Inferior parietal cortex (tissue), 1 donor: ENCODE results near the gene MYO15A.
A peak's percentile ranks its signal among the peaks of the same experiment; 100 is the strongest.

Experiments
- DNase-seq: peaks from one replicate; pipeline ENCODE4 v3.0.0-alpha.2; 2016; ENCODE audit errors: extremely low spot score

Gene MYO15A

DNA sequence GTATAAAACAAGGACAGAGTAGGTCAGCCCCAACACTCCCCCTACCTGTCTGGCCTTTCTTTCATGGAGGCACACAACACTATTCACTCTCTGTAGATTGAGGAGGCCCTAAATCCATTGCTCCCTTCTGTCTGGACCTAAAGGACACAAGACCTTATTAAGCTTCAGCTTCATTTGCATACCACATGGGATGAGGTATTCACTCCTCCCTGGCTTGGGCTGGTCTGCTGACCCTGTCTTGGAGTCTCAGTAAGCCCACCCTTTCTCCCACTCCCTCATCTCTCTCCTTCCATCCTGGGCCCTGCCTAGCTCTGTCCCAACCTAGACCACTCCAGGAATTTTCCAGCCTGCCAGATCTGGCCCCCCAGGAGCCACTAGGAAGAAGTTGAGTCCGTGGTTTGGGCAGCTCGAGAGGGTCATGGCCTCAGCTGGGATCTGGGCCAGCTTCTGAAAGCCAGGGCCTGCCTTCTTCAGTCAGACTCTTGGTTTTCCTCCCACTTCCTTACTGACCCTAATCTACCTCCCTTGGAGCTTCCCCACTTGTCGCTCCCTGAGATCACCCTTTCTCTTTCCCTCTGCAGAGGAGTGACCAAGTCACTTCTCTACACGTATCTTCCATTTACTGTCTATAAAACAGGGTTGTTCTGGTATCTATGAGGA is 110.3 kb downstream of the MYO15A start:
- DNase-seq, result no peak

DNA sequence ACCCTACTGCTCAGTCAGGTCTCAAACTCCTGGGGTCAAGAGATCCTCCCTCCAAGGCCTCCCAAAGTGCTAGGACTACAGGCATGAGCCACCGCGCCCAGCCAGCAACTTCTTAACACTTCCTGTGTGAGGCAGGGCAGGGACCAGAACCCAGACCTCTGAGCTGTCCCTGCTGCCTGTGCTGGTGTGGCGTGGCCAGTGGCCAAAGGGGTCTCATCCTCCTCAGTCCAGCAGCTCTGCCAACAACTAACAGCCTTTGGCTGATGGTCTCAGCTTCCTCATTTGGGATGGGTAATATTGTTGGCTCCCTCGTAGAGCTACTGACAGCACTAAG is 115.5 kb downstream of the MYO15A start:
- no peak for DNase-seq

DNA sequence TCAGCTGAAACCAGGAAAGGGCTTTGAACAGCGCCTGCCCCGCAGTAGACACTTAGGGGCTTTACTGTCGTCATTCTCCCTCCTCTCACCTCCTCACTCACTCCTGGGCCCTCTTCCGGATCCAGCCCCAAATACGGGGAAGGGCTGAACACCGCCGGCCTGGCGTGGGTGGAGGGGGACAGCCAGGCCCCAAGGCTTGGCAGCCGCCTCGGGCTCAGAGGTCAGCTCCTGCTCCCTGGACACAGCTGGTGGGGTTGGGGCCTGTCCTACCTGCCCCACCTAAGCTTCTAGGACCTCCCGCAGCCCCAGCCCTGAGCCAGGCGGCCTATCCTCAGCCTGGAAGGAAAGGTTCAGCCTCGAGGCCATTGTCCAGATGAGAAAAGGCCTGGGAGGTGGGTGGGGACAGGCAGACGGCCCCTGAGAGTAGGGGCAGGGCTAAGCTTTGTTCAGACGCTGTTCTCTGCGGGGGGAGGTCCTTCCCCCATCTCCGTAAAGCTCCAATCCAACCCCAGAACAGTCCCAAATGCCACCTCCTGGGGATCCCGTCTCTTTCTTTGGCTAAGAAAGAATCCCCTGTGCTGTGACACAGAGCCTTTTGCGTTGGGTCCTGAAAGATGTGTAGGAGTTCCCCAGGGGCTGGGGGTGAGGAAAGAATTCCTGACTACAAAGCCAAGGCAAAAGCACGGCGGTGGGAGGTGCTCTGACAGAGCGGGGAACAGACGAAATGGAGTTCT is 116.0 kb downstream of the MYO15A start:
- DNase-seq, result no peak

DNA sequence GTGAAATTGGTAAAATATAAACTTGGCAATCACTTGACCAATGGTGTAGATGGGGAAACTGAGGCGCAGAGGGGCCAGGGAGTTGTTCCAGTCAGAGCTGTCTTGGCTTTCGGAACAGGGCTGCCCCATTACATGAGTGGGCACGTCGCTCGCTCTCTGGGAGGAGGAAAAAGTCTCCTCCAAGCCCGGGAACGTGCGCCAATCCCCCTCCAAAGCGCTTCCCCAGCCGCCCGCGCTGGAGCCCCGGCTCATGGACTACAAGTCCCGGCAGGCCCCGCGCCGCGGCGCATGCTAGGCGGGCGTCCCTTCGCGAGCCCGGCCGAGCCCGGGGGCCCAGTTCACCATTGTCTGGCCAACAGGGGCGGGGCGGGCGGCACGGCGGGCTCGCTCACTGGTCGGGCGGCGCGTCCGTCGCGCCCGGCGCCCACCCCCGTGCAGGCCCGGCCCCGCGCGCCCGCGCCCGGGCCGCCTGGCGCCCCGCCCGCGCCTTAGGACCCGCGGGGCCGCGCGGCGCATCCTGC is 116.6 kb downstream of the MYO15A start, which contains the start of gene LLGL1:
Gene LLGL1, plus strand, starts transcription at position 515 of the 521 bp plus-strand sequence. CDS start 48 bp downstream, outside the sequence.
- DNase-seq, result peak; percentile 90

DNA sequence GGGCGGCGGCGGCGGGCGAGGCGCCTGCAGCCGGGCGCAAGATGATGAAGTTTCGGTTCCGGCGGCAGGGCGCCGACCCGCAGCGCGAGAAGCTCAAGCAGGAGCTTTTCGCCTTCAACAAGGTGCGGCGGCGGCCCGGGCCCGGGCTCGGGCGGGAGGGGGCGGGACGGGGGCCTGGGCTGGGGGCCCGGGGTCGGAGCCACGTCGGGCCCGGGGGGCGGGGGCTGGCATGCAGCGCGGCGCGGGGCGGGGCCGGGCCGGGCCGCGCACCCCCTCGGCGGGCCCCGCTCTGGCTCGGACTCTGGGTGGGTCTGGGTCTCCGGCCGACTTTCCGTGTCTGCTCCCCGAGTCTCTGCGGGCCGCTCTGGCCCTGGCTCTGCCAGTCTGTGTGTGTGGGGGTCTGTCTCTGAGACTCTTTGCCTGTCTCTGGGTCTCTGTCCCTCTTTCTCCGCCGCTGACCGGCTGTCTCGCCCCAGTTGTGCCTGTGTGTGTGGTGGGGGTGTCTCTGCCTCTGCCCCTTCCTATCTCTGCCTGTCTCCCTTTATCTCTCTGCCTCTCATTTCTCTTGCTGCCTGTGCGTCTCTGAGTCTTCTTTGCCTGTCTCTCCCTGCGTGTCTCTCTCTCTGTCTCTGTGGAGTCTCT is 117.2 kb downstream of the MYO15A start:
- DNase-seq, result no peak

DNA sequence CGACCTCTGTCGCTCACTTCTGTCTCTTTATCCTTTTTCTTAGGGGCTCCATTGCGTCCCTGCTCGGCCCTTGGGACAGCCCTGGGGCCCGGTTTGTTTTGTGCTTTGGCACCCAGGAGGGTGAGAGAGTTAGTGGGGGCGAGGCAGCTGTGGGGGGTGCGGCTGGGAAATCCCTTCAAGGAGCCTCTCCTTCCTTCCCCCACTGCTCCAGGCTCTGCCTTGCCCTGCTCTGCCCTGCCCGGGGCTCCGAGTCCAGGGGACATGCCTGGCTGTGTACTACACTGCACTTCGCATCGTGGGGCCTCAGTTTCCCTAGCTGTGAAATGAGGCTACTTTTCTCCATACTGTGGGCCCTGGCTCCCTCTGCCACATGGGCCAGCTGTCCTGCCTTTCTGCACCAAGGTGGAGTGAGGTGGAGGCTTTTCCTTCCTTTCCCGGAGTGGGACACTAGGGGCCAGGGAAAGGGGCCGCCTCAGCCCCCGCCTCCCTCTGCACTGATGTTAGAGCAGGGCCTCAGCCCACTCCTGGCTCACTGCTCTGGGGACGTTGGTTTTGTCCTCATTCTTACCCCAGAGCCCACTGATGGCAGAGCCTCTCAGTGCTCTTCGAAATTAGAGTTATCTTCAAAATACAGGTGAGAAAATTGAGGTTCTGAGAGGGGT is 117.9 kb downstream of the MYO15A start:
- no peak for DNase-seq

DNA sequence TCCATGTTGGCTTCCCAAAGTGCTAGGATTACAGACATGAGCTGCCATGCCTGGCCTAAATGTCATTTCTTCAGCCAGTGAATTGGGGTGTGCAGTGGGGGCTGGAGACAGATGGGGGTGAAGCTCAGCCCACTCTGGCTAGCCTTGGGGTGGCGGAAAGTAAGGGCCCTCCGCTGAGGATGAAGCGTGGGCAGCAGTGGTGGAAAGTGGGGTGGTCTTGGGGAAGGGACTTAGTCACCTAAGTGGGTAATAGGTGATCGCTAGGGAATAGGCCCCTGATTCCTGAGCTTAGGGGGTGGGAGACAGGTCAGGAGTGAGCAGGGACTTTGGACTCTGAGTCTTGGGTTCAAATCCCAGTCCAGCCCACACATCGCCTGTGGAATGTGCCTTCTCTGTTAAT is 119.1 kb downstream of the MYO15A start:
- no peak for DNase-seq

DNA sequence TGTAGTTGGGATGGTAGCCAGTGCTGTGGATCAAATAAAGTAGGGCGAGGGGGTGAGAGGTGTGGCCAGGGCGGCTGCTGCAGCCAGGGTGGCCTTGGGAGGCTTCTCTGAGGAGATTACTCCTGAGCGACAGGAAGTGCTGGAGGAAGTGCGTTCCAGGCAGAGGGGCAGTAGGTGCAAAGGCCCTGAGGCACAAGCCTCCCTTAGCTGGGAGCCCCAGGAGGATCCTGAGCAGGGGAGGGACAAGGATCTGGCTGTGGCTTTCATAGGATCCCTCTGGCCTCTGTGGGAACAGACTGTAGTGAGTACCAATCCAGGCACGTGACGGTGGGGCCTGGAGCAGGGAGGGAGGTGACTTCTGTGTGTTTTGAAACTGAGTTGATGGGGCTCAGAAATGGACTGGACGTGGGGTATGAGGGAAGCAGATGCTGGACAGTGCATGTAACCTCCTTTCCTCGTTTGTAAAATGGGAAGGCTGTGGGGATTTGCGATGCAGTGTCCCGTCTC is 119.7 kb downstream of the MYO15A start:
- DNase-seq, result no peak

DNA sequence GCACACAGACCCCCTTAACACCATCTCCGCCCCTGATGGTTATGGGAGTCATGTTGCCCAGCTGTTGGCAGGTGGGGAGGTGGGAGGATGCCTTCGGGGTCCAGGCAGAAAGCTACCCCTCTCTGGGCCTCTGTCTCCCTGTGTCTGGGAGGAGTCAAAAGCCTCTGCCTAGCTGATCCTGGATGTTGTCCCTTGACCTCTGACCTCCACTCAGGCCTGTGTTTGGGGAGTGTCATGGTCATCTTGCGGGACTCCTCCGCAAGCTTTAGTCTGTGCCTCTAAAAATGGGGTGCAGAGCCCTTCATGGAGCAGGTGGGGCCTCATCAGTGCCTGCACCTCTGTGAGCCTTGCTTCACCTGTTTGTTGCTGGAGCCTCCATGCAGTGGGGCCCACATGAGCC is 120.7 kb downstream of the MYO15A start:
- DNase-seq, result no peak
